HG03354 (cell line): ENCODE data around the gene FABP3.
"Not testable (repeated sequence)": the region's sequence is repeated elsewhere in the genome, so short reads cannot be mapped to it uniquely, and the experiment has no call there.

Experiments used
- ATAC-seq: cut with Tn5 transposase; IDR thresholded peaks from one replicate; pipeline ENCODE4 v1.9.1; 2021; ENCODE audit warnings: mild to moderate bottlenecking; ENCODE audit not compliant: unreplicated experiment, poor library complexity, severe bottlenecking

Gene FABP3

DNA sequence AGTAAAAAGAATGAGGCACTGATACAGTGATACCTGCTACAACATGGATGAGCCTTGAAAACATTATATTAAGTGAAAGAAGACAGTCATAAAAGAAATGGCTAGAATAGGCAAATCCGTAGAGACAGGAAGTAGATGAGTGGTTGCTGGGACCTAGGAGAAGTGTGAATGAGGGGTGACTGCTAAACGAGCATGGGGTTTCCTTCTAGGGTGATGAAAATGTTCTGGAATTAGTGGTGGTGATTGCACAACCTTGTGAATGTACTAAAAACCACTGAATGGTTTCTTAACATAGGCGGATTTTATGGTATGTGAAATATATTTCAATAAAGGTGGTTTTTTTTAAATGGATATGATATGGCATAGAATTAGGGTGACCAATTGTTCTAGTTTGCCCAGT, 27.5 kb upstream of the FABP3 start:
- no peak for ATAC-seq

DNA sequence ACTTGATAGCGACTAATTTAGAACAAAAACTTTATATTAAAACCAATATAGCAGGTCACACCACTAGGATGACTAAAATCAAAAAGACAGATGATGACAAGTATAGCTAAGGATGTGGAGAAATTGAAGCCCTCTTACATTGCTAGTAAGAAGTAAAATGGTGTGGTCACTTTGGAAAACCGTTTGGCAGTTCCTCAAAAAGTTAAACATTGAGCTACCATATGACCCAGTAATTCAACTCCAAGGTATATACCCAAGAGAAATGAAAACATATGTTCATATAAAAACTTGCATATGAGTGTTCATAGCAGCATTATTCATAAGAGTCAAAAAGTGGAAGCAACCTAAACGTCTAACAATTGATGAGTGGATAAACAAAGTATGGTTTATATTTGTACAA, 27.1 kb upstream of the FABP3 start:
- no peak for ATAC-seq

DNA sequence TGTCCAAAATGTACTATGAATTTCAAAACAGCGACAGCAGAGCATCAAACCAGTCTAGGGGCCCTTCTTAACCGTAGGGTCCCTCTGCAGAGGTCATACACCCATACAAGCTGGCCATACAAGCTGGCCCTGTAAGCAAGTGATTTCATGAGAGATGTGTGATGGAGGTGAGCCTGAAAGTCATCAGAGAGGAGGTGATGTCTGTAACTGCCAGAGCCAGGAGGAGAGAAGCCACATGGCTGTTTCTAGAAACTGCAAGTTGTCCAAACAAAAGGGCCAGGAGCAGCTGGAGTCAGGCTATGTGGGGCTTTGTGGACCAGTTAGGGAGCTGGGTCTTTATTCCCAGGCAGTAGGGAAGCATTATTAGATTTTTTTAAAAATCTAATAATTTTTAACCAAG, 25.4 kb upstream of the FABP3 start:
- ATAC-seq, result no peak

DNA sequence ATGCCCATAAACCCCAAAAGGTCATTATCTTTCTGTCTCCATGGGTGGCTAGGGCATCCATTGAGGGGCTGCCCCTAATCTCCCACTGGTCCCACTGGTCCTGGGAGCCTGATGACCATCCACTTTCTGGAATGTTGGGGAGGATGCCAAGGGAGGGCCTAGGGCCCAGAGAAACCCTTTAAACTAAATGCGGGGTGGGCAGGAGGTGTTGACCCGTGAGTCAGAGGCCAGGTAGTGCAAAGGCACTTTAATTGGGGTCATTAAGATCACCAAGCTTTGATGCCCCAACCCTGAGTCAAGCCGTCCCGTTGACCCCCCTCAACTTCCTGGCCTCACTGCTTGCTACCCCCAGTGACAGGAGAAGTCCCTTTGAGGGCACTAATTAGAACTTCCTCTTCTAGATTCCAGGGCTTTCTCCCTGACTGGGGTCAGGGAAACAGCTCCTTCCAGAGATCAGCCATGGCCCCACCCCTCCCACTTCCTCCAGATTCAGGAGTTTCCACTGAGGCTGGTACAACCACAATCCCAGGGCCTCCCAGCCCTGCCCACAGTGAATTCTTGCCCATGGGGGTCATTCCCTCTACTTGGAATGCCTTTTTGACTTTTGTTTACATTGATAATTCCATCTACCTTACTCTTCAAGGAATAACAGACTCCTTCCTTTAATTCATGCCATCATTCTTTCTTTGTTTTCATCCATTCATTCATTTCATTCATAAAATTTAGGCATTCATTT, 24.7 kb upstream of the FABP3 start:
- ATAC-seq, result no peak

DNA sequence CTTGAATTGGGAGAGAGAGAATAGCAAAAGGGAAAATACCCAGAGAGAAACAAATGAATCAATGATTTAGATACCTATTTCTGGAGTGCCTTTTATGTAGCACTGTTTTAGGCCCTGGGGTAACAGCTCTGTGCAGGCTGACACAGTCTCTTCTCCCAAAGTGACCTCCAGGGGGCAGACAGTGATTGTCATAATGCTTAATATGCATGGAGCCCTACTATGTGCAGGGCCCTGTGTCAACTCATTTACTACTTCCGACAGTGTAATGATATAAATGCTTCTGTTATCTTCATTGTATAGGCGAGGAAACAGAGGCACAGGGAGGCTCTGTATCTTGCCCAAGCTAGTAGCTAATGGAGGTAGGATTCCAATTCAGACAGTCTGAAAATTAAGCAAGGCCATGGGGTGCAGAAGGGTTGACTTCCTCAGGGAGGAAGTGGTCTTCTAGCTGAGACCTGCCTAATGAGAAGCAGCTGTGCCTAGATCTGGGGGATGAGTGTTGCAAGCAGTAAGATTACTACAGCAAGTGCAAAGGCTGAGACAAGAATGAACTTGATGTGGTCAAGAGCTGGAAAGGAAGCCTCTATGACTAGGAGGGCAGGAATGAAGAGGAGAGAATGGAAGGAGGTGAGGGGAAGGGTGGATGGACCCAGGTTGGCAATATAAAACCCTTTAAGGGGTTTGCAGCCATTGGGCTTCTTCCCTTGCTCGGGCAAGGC, 23.9 kb upstream of the FABP3 start:
- no peak for ATAC-seq

DNA sequence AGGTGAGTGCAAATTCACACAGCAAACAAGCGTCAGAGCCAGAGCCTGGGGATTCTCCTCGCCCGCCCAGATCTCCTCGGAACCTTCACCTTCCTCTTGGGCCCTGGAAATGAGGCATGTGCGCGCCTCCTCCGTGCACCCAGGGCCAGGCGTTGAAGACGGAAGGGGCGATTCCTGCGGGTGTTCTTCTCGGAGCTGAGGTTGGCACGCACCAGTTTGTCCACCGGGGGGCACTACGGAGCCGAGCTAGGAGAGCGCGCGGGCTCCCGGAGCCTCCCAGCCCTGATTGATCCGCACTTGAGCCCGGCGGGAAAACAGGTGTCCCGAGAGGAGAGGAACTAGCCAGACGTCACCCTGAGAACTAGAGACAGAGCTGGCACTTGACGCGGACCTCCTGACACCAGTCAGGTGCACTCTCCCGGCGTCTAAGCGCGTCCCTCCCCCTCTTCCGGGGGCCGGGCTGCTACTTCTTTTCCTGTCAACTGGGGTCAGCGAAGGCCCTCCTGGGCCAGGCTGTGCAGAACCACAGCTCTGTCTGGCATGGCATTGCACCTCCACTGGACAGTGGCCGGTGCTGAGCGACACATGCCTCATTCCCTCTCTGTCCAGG, 21.8 kb upstream of the FABP3 start:
- peak; percentile 83 for ATAC-seq

DNA sequence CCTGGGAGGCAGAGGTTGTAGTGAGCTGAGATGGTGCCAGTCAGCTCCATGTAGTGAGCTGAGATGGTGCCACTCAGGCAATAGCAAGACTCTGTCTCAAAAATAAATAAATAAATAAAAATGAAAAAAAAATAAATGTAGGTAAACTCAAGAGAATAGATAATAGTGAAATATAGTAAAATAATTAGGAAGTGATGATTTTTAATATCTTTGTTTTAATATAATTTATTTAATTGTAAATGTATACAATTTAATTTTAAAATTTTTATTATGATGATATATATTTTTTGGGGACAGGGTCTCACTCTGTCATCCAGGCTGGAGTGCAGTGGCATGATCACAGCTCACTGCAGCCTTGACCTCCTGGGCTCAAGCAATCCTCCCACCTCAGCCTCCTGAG, 20.6 kb upstream of the FABP3 start:
- ATAC-seq, result no peak

DNA sequence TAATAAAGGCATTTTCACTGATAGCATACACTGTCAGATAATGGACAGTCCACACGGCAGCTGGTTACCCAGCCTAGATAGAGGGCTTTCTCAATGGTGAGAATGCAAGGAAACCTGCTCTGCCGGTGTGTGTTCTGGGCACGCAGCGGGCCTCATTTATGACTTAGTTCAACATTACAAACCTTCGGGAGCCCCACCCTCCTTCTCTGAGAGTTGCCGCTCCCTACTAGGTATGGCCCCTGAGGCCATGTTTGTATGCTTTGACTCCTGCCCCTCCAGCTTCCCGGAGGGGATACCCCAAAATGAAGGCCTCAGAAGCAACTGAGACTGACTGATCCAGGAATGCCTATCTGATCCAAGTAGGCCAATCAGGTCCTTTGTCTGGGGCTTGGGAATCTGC, 17.2 kb upstream of the FABP3 start:
- no peak for ATAC-seq

DNA sequence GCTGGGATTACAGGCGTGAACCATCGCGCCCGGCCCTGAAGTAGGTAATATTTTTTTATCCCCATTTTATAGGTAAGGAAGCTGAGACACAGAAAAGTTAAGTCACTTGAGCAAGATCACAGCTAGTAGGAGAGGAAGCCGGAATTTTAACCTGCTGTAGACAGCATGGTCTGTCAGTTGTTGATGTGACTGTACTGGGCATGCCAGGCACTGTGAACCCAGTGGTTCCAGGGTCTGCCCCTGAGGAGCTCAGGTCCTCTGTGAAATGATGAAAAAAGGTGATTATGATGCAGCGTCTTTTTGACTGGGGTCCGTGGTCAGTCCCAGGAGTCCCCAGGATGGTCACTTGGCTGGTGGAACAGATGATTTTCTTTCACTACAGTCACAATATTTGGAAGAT, 16.7 kb upstream of the FABP3 start:
- ATAC-seq, result no peak

DNA sequence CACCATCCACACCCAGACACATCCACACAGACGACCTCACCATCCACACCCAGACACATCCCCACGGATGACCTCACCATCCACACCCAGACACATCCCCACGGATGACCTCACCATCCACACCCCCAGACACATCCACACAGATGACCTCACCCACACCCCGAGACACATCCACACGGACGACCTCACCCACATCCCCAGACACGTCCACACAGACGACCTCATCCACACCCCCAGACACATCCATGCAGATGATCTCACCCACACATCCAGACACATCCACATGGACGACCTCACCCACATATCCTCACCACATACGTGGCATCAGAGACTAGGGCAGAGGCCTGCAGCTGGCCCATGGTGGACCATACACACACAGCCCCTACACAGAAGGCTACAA, 14.7 kb upstream of the FABP3 start:
- no peak for ATAC-seq

DNA sequence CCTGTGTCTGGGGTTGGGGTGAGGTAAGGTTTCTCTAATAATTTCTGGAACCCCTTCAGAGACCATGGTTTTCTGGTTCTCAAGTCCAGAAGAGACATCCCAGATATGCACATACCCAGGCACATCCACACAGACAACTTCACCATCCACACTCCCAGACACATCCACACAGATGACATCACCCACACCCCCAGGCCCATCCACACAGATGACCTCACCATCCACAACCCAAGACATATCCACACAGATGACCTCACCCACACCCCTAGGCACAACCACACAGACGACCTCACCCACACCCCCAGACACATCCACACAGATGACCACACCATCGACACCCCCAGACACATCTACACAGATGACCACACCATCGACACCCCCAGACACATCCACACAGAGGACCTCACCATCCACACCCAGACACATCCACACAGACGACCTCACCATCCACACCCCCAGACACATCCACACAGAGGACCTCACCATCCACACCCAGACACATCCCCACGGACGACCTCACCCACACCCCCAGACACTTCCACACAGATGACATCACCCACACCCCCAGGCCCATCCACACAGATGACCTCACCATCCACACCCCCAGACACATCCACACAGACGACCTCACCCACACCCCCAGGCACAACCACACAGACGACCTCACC, 13.8 kb upstream of the FABP3 start:
- not testable (repeated sequence) for ATAC-seq

DNA sequence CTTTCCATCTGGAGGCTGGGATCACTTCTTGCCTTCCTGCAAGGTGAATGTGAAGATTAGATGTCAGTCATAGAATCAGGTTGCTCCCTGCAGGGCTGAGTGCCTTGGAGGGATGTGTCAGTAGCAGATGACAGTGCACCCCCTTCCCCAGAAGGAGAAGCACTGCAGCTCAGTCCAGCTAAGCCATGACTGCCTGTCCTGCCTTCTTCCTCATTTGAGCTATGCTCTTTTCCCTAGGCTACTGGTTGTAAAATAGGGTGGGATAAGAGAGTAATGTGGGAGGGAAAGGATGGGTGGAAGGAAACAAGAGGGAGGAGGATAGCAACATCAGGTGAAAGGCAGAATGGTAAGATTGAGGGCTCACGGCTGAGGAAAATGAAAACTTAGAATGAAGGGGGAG, 11.1 kb upstream of the FABP3 start:
- no peak for ATAC-seq

DNA sequence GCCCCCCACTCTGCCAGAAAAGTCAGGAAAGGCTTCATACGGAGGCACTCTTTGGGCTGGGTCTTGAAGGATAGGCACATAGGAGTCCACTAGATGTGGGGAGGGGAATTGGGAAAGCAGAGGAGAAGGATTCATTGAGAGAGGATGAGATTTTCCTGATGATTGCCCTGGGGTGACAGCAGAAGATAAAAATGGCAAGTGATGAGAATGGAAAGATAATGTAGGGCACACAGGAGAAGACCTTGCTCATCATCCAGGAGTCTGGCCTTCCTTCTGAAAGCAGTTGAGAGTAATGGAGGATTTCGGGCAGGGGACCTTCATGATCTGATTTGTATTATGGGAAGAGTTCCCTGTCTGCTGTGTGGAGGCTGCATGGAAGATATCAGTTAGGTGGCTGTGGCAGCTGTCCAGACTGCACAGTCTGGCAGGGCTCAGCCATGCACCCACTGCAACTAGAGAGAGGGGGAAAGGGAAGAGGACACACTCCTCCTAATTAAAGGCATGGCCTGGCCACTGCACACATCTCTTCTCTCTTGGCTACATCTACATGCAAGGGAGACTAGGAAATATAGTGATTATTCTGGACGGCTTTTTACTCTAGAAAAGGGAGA, 9.6 kb upstream of the FABP3 start:
- no peak for ATAC-seq

DNA sequence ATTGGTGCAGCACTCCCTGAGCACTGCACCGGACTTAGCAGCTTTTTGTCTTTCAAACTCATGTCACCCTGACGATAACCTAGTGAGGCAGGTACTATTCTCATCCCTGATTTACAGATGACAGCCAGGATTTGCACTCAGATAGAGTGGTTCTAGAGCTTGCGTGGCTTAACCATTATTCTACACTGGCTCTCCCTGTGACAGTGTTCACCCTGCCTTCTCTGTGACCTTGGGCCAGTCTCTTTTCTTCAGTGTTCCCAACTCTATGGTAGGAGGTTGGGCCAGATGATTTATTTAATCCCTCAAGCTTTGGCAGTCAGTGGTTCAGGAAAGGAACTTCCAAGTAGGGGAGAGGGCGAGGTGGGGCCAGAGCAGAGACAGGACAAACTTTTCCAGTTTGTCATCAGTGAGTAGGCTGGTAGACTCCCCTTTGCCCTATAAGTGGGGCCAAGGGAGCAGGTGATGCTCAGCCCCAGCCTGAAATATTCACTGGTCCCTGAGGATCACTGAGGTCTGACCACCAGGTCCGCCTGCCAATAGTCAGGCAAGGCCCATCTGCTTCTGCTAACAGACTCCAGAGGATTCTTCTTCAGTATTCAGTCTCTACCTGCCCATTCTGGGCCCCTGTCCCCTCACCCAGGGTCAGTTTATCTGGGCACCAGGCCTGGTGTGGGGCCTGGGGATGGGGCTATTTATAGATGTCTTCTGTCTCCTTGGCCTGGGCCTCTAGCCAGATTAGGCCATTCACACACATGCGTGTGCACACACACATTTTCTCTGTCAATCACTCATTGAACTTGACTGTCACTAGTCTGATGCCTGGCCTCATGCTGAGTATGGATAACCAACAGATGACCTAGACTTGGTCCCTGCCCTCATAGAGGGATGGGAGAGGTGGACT, 8.8 kb upstream of the FABP3 start:
- ATAC-seq, result no peak

DNA sequence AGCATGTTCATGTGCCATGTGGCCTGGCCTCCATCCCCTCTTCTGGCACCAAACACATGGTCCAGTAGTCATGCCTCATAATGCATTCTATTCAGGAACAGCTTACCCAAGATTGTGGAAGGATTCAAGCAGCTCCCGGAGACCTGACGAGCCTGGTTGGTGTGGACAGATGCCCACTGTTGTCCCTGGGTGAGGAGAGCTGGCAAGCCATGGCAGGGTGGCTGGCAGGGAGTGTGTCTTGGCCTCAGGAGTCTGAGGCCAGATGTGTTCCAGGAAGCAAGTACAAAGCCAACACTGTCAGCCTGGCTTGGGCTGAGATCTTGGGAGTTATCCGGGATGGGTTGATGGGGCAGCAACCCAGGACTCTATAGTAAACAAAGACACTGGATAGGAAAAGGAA, 7.3 kb upstream of the FABP3 start:
- ATAC-seq, result no peak

DNA sequence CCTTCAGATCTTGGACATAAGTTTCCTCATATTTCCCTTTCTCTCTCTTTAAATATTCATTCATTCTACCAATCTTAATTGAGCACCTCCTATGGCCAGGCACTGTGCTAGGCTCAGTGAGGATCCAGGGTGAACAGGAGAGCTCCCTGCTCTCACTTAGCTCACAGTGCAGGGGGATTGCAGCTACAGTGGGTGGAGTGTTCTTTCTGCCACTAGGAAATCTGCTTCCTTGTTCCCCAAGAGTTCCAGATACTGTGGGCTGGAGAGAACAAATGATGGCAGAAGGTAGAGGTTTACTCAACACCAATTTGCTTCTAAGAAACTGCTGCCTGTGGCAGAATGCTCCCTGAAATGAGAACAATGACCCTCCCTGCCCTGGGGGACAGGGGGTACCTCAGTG, 5.1 kb upstream of the FABP3 start:
- no peak for ATAC-seq

DNA sequence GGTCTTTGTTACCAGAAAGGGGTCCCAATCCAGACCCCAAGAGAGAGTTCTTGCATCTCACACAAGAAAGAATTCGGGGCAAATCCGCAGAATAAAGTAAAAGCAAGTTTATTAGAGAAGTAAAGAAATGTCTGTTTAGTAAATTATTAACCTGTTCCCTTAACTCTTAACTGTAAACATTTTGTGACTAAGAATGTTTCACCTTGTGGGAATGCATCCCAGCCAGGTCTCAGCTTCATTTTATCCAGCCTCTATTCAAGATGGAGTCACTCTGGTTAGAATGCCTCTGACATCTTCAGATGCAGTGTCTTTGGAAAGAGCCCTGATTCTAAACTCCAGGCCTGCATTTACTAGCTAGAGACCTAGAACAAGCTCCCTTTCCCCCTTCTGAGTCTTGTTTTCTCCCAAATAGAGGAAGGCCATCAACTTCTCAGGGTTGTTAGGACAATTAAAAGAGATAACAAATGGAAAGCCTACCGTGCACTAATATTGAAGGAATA, 4.5 kb upstream of the FABP3 start:
- no peak for ATAC-seq

DNA sequence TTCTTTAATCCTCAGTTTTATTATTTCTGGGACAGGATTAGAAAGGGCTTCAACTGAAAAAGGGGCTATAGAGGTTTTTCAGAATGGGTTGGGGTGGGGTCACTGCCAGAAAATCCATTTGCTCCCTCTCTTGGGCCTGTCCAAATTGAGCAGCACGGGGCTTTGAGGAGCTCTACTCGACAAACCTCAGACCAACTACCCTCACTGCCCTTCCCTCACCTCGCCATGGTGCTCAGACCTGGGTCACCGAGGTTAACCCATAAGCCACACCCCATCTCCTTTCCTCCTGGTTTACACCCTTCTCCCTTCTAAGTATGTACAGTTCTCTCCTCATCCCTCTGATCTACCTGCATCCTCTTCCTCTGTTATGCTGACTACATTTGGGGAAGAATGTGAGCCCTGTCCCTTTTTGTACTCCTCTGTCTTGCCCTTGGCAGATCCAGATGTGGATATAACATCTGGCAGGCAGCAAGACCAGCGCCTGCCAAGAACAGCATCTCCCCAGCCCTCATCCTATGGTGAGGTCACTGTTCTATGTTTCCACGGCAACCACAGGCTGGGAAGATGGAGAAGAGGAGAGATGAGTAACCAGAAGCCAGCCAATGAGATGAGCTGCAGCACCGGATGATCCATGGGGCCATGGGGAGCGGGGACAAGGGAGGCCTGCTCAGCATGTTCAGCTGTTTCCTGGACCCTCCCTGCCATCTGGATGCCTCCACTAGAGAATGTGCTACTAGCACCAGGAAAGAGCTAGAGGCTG, 3.7 kb upstream of the FABP3 start:
- no peak for ATAC-seq
